ENCODE measurements around the gene PFKFB4.

Gene PFKFB4

DNA sequence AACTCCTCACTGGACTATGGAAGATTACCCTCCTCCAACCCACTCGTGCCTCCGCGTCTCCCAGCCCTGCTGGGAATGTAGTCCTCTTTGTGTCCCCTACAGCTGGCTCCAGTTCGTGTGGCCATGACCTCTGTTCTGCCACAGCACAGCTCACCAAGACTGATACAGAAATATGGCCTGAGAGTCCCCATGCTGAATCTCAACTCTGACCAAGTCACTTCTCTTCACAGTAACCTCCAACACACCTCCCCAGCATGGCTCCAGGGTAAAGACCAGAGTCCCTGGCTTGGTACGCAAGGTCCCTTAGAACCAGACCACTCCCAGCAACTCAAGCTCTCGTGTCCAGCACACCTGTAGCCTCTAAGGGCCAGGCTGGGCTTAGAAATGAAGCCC, 40.8 kb upstream of the PFKFB4 start (continued):
- TF ChIP-seq, protein P1, sequence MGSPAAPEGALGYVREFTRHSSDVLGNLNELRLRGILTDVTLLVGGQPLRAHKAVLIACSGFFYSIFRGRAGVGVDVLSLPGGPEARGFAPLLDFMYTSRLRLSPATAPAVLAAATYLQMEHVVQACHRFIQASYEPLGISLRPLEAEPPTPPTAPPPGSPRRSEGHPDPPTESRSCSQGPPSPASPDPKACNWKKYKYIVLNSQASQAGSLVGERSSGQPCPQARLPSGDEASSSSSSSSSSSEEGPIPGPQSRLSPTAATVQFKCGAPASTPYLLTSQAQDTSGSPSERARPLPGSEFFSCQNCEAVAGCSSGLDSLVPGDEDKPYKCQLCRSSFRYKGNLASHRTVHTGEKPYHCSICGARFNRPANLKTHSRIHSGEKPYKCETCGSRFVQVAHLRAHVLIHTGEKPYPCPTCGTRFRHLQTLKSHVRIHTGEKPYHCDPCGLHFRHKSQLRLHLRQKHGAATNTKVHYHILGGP (tag by site-specific recombination; IDR thresholded peaks at IDR 0.05), result no peak
- TF ChIP-seq, protein P2, sequence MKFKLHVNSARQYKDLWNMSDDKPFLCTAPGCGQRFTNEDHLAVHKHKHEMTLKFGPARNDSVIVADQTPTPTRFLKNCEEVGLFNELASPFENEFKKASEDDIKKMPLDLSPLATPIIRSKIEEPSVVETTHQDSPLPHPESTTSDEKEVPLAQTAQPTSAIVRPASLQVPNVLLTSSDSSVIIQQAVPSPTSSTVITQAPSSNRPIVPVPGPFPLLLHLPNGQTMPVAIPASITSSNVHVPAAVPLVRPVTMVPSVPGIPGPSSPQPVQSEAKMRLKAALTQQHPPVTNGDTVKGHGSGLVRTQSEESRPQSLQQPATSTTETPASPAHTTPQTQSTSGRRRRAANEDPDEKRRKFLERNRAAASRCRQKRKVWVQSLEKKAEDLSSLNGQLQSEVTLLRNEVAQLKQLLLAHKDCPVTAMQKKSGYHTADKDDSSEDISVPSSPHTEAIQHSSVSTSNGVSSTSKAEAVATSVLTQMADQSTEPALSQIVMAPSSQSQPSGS (tag by site-specific recombination; IDR thresholded peaks at IDR 0.05; ENCODE audit: low read depth), result no peak
- TF ChIP-seq SP3 (tag by site-specific recombination; IDR thresholded peaks at IDR 0.05), result no peak
- no peak for TF ChIP-seq ZNF174 (tag by site-specific recombination; IDR thresholded peaks at IDR 0.05)
- TF ChIP-seq, protein P3, sequence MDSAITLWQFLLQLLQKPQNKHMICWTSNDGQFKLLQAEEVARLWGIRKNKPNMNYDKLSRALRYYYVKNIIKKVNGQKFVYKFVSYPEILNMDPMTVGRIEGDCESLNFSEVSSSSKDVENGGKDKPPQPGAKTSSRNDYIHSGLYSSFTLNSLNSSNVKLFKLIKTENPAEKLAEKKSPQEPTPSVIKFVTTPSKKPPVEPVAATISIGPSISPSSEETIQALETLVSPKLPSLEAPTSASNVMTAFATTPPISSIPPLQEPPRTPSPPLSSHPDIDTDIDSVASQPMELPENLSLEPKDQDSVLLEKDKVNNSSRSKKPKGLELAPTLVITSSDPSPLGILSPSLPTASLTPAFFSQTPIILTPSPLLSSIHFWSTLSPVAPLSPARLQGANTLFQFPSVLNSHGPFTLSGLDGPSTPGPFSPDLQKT (IDR thresholded peaks at IDR 0.05; ENCODE audit: borderline replicate concordance, low read depth, low read length), result no peak

DNA sequence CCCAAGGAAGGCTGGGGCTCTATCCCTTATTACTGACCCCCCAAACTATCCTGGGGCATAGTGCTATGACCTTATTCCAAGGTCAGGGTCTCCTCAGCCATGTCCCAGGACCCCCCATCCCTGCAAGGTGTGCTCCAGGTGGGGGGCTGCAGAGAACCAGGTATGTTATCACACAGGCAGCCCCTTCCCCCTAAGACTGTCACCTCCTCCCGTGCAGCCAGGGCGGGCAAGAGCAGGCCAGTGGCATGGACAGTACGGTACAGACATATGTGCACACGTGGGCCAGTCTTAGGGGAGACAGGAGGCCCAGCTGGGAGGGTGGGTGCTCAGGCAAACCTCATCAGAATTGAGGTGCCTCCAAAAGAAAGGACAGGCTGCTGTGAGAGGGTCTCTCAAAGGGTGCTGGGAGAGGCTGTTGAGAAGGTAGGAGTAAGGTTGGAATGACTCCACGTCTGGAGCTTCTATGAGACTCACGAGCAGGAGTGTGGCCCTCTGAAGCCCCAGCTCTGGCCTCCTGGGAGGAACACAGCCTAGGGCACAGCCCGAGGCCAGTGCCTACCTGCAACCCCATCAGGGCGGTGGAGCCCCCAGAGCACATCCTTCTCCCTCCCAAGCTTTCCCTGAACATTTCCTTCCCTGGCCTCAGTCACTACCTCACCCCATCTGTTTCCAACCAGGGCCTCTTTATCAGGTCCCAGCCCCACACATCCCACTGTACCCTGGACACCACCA, 40.2 kb upstream of the PFKFB4 start:
- Histone ChIP-seq H3K36me3 (ENCODE audit: control insufficient read depth in 2 of 2, insufficient read depth in 1 of 2, low read length in 2 of 2) (peaks cover 0 to 52% of the 10 kb centered on the region in 2 experiments; a peak in 2 of 3 replicates), H3K9me3 (ENCODE audit: control insufficient read depth, insufficient read depth, low read depth, low read length) (no peaks in the 10 kb centered on the region), H3K4me1 (ENCODE audit: control insufficient read depth, insufficient read depth, low read length) (no peaks in the 10 kb centered on the region; the same call in 1 of the 2 replicates), H3K27ac (ENCODE audit: extremely low read depth, low read depth, low read length) (no peak overlapping the region), H3K4me3 (ENCODE audit: low read depth, low read length) (no peak overlapping the region)
- ChIA-PET CTCF (interaction anchor here (0.5 to 0.7 kb wide), 3 partner anchors 18 to 355 kb away, joined by 3 read pairs; no protein-coding TSS in a partner anchor), POLR2A (interaction anchor here (2.3 kb wide), 1 partner anchor 38 kb away, joined by 8 read pairs; the partner anchor contains the start of gene SLC26A6)
- TF ChIP-seq, protein P4, sequence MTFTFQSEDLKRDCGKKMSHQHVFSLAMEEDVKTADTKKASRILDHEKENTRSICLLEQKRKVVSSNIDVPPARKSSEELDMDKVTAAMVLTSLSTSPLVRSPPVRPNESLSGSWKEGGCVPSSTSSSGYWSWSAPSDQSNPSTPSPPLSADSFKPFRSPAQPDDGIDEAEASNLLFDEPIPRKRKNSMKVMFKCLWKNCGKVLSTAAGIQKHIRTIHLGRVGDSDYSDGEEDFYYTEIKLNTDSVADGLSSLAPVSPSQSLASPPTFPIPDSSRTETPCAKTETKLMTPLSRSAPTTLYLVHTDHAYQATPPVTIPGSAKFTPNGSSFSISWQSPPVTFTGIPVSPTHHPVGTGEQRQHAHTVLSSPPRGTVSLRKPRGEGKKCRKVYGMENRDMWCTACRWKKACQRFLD (tag by site-specific recombination; IDR thresholded peaks at IDR 0.05), result no peak
- TF ChIP-seq ZNF626 (tag by site-specific recombination; IDR thresholded peaks at IDR 0.05) (no peak), ZNF184 (tag by site-specific recombination; IDR thresholded peaks at IDR 0.05) (no peak), ZSCAN16 (tag by site-specific recombination; IDR thresholded peaks at IDR 0.05) (no peak), ZNF624 (tag by site-specific recombination; IDR thresholded peaks at IDR 0.05) (no peak), ZNF747 (tag by site-specific recombination; IDR thresholded peaks at IDR 0.05) (no peak), OVOL3 (tag by site-specific recombination; IDR thresholded peaks at IDR 0.05) (no peak), ZNF621 (tag by site-specific recombination; IDR thresholded peaks at IDR 0.05) (no peak), ZBTB48 (tag by site-specific recombination; IDR thresholded peaks at IDR 0.05) (no peak), ZNF596 (tag by site-specific recombination; IDR thresholded peaks at IDR 0.05) (no peak), ZNF433 (tag by site-specific recombination; IDR thresholded peaks at IDR 0.05; ENCODE audit: low read depth) (no peak), ZNF274 (IDR thresholded peaks at IDR 0.05; ENCODE audit: low read length) (no peak), ZNF274 (tag by site-specific recombination; IDR thresholded peaks at IDR 0.05; ENCODE audit: borderline replicate concordance) (no peak), ZBTB17 (tag by site-specific recombination; IDR thresholded peaks at IDR 0.05) (no peak), ZNF426 (tag by site-specific recombination; IDR thresholded peaks at IDR 0.05) (no peak), ZNF701 (tag by site-specific recombination; IDR thresholded peaks at IDR 0.05) (no peak), ZNF24 (tag by site-specific recombination; IDR thresholded peaks at IDR 0.05) (no peak)
- TF ChIP-seq, protein P5, sequence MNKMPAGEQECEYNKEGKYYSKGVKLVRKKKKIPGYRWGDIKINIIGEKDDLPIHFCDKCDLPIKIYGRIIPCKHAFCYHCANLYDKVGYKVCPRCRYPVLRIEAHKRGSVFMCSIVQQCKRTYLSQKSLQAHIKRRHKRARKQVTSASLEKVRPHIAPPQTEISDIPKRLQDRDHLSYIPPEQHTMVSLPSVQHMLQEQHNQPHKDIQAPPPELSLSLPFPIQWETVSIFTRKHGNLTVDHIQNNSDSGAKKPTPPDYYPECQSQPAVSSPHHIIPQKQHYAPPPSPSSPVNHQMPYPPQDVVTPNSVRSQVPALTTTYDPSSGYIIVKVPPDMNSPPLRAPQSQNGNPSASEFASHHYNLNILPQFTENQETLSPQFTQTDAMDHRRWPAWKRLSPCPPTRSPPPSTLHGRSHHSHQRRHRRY (tag by site-specific recombination; IDR thresholded peaks at IDR 0.05), result no peak
- TF ChIP-seq, protein P6, sequence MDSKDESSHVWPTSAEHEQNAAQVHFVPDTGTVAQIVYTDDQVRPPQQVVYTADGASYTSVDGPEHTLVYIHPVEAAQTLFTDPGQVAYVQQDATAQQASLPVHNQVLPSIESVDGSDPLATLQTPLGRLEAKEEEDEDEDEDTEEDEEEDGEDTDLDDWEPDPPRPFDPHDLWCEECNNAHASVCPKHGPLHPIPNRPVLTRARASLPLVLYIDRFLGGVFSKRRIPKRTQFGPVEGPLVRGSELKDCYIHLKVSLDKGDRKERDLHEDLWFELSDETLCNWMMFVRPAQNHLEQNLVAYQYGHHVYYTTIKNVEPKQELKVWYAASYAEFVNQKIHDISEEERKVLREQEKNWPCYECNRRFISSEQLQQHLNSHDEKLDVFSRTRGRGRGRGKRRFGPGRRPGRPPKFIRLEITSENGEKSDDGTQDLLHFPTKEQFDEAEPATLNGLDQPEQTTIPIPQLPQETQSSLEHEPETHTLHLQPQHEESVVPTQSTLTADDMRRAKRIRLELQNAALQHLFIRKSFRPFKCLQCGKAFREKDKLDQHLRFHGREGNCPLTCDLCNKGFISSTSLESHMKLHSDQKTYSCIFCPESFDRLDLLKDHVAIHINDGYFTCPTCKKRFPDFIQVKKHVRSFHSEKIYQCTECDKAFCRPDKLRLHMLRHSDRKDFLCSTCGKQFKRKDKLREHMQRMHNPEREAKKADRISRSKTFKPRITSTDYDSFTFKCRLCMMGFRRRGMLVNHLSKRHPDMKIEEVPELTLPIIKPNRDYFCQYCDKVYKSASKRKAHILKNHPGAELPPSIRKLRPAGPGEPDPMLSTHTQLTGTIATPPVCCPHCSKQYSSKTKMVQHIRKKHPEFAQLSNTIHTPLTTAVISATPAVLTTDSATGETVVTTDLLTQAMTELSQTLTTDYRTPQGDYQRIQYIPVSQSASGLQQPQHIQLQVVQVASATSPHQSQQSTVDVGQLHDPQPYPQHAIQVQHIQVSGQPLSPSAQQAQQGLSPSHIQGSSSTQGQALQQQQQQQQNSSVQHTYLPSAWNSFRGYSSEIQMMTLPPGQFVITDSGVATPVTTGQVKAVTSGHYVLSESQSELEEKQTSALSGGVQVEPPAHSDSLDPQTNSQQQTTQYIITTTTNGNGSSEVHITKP (tag by site-specific recombination; IDR thresholded peaks at IDR 0.05), result no peak
